SK-N-SH (cell line): ENCODE results near the gene BTRC. TPM values are rescaled to one million over a fixed set of nuclear protein-coding genes. Genes with fewer than 3 reads are reported as not detected.

Source experiments
- CTCF ChIA-PET: fragments of 300-600, 350-600 bp; formaldehyde crosslinking; extraction: SDS; loops from one replicate; lab custom pipeline; 2021; lab: Yijun Ruan, JAX
- POLR2A ChIA-PET: fragments of 350-600 bp; sonication (Branson Sonifier 250); formaldehyde crosslinking; extraction: SDS; loops from one replicate; lab custom pipeline; 2020; ENCODE audit warnings: antibody characterized with exemption, inconsistent platforms; lab: Yijun Ruan, JAX
- DNase-seq: peaks from one replicate; pipeline ENCODE4 v3.0.0; 2012
- H2AFZ ChIP-seq: fragments of 200-600 bp; sonication (generic); 2 replicates; pipeline ENCODE4 v1.8.1; 2016; ENCODE audit warnings: antibody characterized with exemption, mild to moderate bottlenecking, low read depth
- H3F3A ChIP-seq: fragments of 200-600 bp; sonication (generic); replicated peaks from 2 replicates; pipeline ENCODE3; 2016; ENCODE audit warnings: antibody characterized with exemption, mild to moderate bottlenecking; ENCODE audit not compliant: insufficient read depth
- H3K27ac ChIP-seq, 2 experiments: fragments of 200-500 bp in 1 of 2; fragments of 200-600 bp in 1 of 2; sonication (Bioruptor generic) in 1 of 2; sonication (generic), shearing (Covaris generic) in 1 of 2; 2 replicates each; pipeline versions ENCODE4 v1.5.1 to v1.6.1; 2014 to 2016; ENCODE audit warnings: low read depth in 2 of 2, inconsistent platforms in 1 of 2, low read length in 1 of 2, mild to moderate bottlenecking in 1 of 2, mixed read lengths in 1 of 2
- H3K27me3 ChIP-seq: fragments of 200-600 bp; sonication (generic), shearing (Covaris generic); 2 replicates; pipeline ENCODE4 v1.6.1; 2016; ENCODE audit warnings: mixed run types; ENCODE audit not compliant: insufficient read depth
- H3K36me3 ChIP-seq, 2 experiments: fragments of 200-500 bp in 1 of 2; fragments of 200-600 bp in 1 of 2; sonication (Bioruptor generic) in 1 of 2; sonication (generic) in 1 of 2; replicated peaks in 1 of 2; 2 replicates each; pipeline versions ENCODE3 to v1.5.1; 2014 to 2016; ENCODE audit warnings: low read length in 1 of 2, mild to moderate bottlenecking in 1 of 2; ENCODE audit not compliant: insufficient read depth in 2 of 2, control insufficient read depth in 1 of 2
- H3K4me1 ChIP-seq, 2 experiments: fragments of 200-500 bp in 1 of 2; fragments of 200-600 bp in 1 of 2; sonication (Bioruptor generic) in 1 of 2; sonication (generic), shearing (Covaris generic) in 1 of 2; 2 replicates each; pipeline versions ENCODE4 v1.5.1 to v1.6.1; 2014 to 2016; ENCODE audit warnings: low read depth in 1 of 2, low read length in 1 of 2, mixed run types in 1 of 2; ENCODE audit not compliant: insufficient read depth in 2 of 2, control insufficient read depth in 1 of 2
- H3K4me2 ChIP-seq: fragments of 200-600 bp; sonication (generic), shearing (Covaris generic); 2 replicates; pipeline ENCODE4 v1.6.1; 2017; ENCODE audit warnings: mixed run types
- H3K4me3 ChIP-seq, 2 experiments: fragments of 200-500 bp in 1 of 2; fragments of 200-600 bp in 1 of 2; sonication (Bioruptor generic) in 1 of 2; sonication (generic), shearing (Covaris generic) in 1 of 2; 2 replicates each; pipeline versions ENCODE4 v1.5.1 to v1.8.1; 2014 to 2016; ENCODE audit warnings: low read depth in 2 of 2, inconsistent platforms in 1 of 2, low read length in 1 of 2, mild to moderate bottlenecking in 1 of 2, mixed read lengths in 1 of 2, moderate library complexity in 1 of 2
- H3K79me2 ChIP-seq: fragments of 200-600 bp; sonication (generic); 2 replicates; pipeline ENCODE4 v1.8.1; 2017; ENCODE audit warnings: mild to moderate bottlenecking; ENCODE audit not compliant: insufficient read depth
- H3K9ac ChIP-seq: fragments of 200-600 bp; sonication (generic); 2 replicates; pipeline ENCODE4 v1.6.1; 2017; ENCODE audit warnings: mixed run types
- H3K9me2 ChIP-seq: fragments of 200-600 bp; sonication (generic); 2 replicates; pipeline ENCODE4 v1.6.1; 2017; ENCODE audit warnings: mixed run types
- H3K9me3 ChIP-seq: fragments of 200-600 bp; sonication (generic); 2 replicates; pipeline ENCODE4 v1.6.1; 2017; ENCODE audit warnings: mixed run types, mild to moderate bottlenecking, moderate library complexity
- H4K20me1 ChIP-seq: fragments of 200-600 bp; sonication (generic); 2 replicates; pipeline ENCODE4 v1.6.1; 2017; ENCODE audit warnings: mild to moderate bottlenecking, mixed run types; ENCODE audit not compliant: insufficient read depth
- CHD2 ChIP-seq: fragments of 150-350 bp; IDR thresholded peaks from 2 replicates; pipeline ENCODE4 v1.6.1; 2018; ENCODE audit warnings: low read length; ENCODE audit not compliant: partially characterized antibody
- CTCF ChIP-seq: fragments of 200-600 bp; sonication (generic); IDR thresholded peaks from 2 replicates; pipeline ENCODE4 v1.6.1; 2017; ENCODE audit warnings: antibody characterized with exemption, mild to moderate bottlenecking, moderate library complexity
- ELF1 ChIP-seq: IDR thresholded peaks from 2 replicates; pipeline ENCODE4 v1.4.0; 2012
- EP300 ChIP-seq, 2 experiments: IDR thresholded peaks; 2 replicates each; pipeline versions ENCODE4 v1.4.0 to v1.6.1; 2012; ENCODE audit warnings: borderline replicate concordance in 1 of 2, low read depth in 1 of 2, low read length in 1 of 2
- FOSL2 ChIP-seq: IDR thresholded peaks from 2 replicates; pipeline ENCODE4 v1.4.0; 2012; ENCODE audit warnings: low read depth, mild to moderate bottlenecking, moderate library complexity, borderline replicate concordance
- FOXJ3 ChIP-seq: sonication (generic); formaldehyde crosslinking; IDR thresholded peaks from 2 replicates; pipeline ENCODE4 v1.5.1; 2020; ENCODE audit warnings: mild to moderate bottlenecking, missing genetic modification reagents
- FOXM1 ChIP-seq: IDR thresholded peaks from 2 replicates; pipeline ENCODE4 v1.4.0; 2012; ENCODE audit warnings: low read depth, mild to moderate bottlenecking
- GATA2 ChIP-seq: sonication (generic); formaldehyde crosslinking; IDR thresholded peaks from 2 replicates; pipeline ENCODE4 v1.5.0; 2020; ENCODE audit warnings: mild to moderate bottlenecking, missing genetic modification reagents
- JUND ChIP-seq: IDR thresholded peaks from 2 replicates; pipeline ENCODE4 v1.4.0; 2012
- MAX ChIP-seq: IDR thresholded peaks from 2 replicates; pipeline ENCODE4 v1.4.0; 2012; ENCODE audit warnings: low read depth
- MXI1 ChIP-seq: IDR thresholded peaks from 2 replicates; pipeline ENCODE4 v1.6.1; 2012; ENCODE audit warnings: mild to moderate bottlenecking, low read depth, low read length, improper control_type of control experiment
- NFIC ChIP-seq: IDR thresholded peaks from 2 replicates; pipeline ENCODE4 v1.4.0; 2012; ENCODE audit warnings: borderline replicate concordance
- REST ChIP-seq: IDR thresholded peaks from 2 replicates; pipeline ENCODE4 v1.6.1; 2012; ENCODE audit warnings: mild to moderate bottlenecking, low read depth, low read length, moderate library complexity
- RFX5 ChIP-seq: IDR thresholded peaks from 2 replicates; pipeline ENCODE4 v1.6.1; 2012; ENCODE audit warnings: mild to moderate bottlenecking, improper control_type of control experiment, low read length
- SIN3A ChIP-seq: IDR thresholded peaks from 2 replicates; pipeline ENCODE4 v1.6.1; 2012; ENCODE audit warnings: low read depth, mild to moderate bottlenecking, low read length, moderate library complexity, borderline replicate concordance
- USF1 ChIP-seq: IDR thresholded peaks from 2 replicates; pipeline ENCODE4 v1.4.0; 2012; ENCODE audit warnings: low read depth, borderline replicate concordance
- polyA plus RNA-seq, 3 experiments: library from polyadenylated mRNA; depleted of rRNA; stranded (reverse); fragments of >200 nt; gene quantifications; 2 replicates each; pipeline ENCODE4 v1.2.3, GENCODE V29; 2012

BTRC gene
- polyA plus RNA-seq, 1 of the 3 experiments (the other 2 are of a cell fraction) = 6.5 TPM

GRCh38 chr10:101511938-101512337 lies 158.0 kb downstream of the BTRC start:
- no peak for DNase-seq
- H3F3A ChIP-seq = no peaks in the 10 kb centered on the region
- no peaks in the 10 kb centered on the region for H3K36me3 ChIP-seq
- no peaks in the 10 kb centered on the region for H4K20me1 ChIP-seq
- H3K27ac ChIP-seq = no peak overlapping the region
- TF ChIP-seq REST (no peak), JUND (no peak), CTCF (no peak), SIN3A (no peak), MXI1 (no peak), FOXJ3 (no peak), FOSL2 (no peak), USF1 (no peak), EP300 (IDR thresholded peaks at IDR 0.05; ENCODE audit: borderline replicate concordance in 1 of 2, low read depth in 1 of 2, low read length in 1 of 2) (no peak), FOXM1 (no peak), RFX5 (no peak), NFIC (no peak), MAX (no peak), CHD2 (no peak), ELF1 (no peak), GATA2 (no peak)
- H3K4me3 ChIP-seq = no peak overlapping the region
- no peak overlapping the region for H3K9ac ChIP-seq
- ChIA-PET CTCF (interaction anchor here (0.6 kb wide), 1 partner anchor 56 kb away, joined by 3 read pairs; no protein-coding TSS in a partner anchor), POLR2A (no interaction called here)
- H3K9me3 ChIP-seq = no peaks in the 10 kb centered on the region
- no peaks in the 10 kb centered on the region for H3K27me3 ChIP-seq
- H3K4me2 ChIP-seq = no peak overlapping the region
- no peaks in the 10 kb centered on the region for H3K79me2 ChIP-seq
- no peak overlapping the region for H2AFZ ChIP-seq
- no peaks in the 10 kb centered on the region for H3K9me2 ChIP-seq
- peaks cover 0 to 4% of the 10 kb centered on the region in 2 experiments; a peak in 2 of 4 replicates for H3K4me1 ChIP-seq
